OCI-M2 (cell line): ENCODE measurements around the gene PFKP.

Experiments used
- DNase-seq: peaks from one replicate; lab custom pipeline; 2025; ENCODE audit not compliant: unreplicated experiment; lab: John Stamatoyannopoulos, UW

The PFKP gene

GRCh38 chr10:3111621-3112163 is 44.3 kb downstream of the PFKP start:
- DNase-seq, result no peak

DNA sequence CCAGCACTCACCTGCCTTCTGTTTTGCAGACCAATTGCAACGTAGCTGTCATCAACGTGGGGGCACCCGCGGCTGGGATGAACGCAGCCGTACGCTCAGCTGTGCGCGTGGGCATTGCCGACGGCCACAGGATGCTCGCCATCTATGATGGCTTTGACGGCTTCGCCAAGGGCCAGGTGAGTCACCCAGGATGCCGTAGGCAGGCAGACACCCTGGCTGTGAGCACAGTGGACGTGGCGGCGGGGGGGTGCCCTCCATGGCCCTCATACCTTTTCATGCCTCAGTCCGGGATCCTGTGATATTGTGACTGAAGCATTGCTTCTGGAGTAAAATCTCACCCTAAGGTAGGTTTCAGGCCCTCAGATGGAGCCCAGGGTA is 46.0 kb downstream of the PFKP start:
- no peak for DNase-seq

- no peak for DNase-seq
Observed at GRCh38 chr10:3115685-3116084, 48.3 kb downstream of the PFKP start.

- no peak for DNase-seq
Observed at GRCh38 chr10:3116508-3117100, 49.3 kb downstream of the PFKP start.

- no peak for DNase-seq
Observed at GRCh38 chr10:3117486-3117885, 50.1 kb downstream of the PFKP start.

DNA sequence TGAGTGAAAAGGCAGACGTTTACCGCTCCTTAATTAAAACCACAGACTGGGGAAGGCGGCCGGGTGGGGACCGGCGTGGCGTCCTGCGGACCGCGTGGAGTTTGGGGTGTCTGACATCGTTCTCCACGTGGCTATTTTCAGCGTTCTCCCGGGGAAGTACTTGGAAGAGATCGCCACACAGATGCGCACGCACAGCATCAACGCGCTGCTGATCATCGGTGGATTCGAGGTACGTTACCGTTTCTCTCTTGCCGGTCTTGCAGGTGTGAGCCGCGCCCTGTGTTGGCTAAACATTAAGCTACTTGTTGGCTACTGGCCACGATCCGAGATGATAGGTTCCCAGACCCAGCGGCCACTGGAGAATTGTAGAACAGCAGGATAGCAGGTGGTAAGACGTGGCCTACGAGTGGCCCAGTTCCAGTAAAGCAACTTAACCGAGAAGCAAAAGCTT is 51.3 kb downstream of the PFKP start:
- no peak for DNase-seq

GRCh38 chr10:3119796-3120459 is 52.6 kb downstream of the PFKP start:
- no peak for DNase-seq

GRCh38 chr10:3122034-3122433 is 54.7 kb downstream of the PFKP start:
- DNase-seq, result no peak

DNA sequence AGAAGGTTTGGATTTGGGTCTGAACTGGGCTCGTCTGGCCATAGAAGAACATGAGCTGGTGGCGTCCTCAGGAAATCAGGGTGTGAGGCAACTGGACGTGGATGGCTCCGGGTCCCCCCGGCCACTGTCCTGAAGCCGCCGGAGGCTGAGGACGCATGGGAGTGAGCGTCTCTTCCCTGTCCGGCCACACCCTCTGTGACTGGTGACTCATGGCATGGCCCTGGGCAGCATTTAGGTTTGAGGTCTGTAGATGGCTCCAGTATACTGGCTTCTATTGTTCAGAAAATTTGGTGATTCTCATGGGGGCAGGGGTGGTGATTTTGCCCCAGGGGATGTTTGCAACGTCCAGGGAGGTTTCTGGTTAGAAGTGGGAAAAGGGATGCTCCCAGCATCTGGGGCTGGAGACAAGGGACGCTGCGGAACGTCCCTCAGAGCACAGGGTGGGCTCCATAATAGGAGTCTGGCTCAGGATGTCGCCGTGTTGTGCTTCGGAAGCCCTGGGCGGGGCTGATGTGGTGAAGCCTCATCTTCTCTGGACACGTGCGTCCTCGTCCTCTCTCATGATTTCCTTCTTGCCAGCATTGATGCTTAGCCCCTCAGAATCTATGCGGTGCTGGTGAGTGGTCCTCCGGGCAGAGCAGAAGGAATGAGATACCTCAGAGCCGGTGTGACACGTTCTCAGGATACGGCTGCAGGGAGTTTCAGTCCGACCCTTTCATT is 55.3 kb downstream of the PFKP start:
- DNase-seq, result no peak

GRCh38 chr10:3123571-3124411 is 56.4 kb downstream of the PFKP start:
- DNase-seq, result no peak

GRCh38 chr10:3124412-3125175 is 57.2 kb downstream of the PFKP start:
- no peak for DNase-seq

DNA sequence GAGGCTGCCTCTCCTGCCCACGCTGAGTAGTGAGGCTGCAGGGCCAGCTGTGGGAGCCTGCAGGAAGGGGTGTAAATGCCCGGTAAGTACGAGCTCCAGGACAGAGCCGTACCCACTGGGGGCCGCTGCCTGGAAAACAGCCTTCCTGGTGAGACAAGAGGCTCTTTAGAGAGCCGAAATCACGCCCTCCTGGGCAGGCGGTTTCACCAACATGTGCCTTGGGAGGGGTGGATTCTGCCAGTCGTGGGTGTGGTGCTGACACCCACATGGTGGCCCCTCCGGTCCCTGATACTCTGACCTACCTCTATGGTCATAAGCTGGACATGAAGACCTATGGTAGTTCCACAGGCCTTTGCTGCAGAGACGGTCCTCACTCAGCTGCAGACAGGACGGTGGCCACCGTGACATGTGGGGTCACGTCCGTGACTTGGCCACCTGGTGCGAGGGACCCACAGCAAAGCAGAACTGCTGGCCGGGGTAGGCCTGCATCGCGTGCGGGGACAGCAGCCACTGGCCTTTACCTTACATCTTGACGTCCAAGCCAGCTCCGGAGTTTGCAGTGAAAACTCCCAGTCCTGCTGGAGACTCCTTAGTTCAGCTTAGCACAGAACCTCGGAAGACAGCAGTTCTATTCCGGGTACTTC is 58.3 kb downstream of the PFKP start:
- no peak for DNase-seq

DNA sequence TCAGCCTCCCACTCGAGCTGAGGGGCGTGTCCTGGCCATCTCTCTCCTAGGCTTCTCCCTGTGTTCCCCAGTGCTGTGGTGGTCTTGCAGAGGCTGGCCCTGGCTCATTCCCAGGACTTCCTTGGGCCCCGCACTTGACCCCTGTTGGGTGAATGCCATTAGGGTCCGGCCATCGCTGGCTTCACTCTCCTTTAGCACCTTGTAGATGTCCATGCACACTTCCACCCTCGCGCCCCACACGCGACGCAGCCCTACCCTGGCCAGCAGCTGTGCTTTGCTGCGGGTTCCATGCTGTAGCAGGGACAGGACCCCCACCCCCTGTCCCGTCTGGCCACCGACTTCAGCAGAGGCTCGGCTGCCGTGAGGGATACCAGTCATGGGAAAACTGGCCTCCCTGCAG is 58.9 kb downstream of the PFKP start:
- DNase-seq, result no peak

- DNase-seq, result no peak
Observed at GRCh38 chr10:3126741-3127346, 59.5 kb downstream of the PFKP start.

DNA sequence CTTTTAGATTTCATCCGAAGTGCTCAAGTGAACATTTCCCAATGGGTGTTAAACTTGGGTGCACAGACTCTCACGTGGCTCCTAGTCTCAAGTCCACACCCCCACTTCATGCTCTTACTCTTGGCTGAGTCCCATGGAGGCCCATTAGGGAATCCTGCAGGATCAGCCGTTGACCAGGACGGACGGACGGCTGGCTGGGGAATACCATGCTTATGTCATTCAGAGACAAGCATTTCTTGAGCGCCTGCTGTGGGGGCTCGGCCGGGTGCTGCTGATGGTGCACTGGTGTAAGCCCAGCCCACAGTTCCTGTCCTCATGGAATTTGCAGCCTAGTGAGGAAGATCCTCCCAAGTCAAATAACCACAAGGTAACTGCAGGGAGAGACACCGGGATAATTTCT is 60.6 kb downstream of the PFKP start:
- no peak for DNase-seq

GRCh38 chr10:3128379-3129130 is 61.2 kb downstream of the PFKP start:
- no peak for DNase-seq

DNA sequence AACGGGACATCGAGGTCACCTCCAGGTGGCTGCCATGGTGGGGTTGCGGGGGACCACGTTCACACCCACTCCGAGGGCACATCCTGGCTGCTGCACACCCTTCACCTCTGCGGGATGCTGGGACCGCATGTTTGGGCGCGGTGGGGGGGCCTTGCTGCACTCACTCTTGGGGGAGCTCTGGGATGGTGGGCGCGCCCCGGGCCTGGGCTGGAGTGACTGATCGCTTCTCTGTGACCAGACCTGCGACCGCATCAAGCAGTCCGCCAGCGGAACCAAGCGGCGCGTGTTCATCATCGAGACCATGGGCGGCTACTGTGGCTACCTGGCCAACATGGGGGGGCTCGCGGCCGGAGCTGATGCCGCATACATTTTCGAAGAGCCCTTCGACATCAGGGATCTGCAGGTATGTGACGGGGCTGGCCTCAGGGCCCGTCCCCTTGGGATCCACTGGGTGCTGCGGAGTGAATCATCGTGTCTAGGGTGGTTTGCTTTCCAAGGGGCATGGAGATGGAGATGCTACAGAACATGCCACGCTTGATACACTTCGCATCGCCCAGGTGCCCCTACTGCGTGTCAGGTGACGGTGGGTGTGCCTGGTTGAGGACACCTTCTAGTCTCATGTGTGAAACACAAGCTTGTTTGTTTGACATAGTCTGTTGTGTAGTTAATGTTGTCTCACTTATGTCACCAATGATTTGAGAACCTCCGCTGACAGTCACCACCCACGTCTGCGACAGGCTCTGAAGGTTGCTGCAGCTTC is 62.4 kb downstream of the PFKP start:
- DNase-seq, result no peak

- no peak for DNase-seq
Observed at GRCh38 chr10:3131098-3131497, 63.8 kb downstream of the PFKP start.
